Measurements from ENCODE around the gene RTL10. TPM values are rescaled to one million over a fixed set of nuclear protein-coding genes. Genes with fewer than 3 reads are reported as not detected.

Gene RTL10
- total RNA-seq, 1 experiment from 2014 or later = 21.5 TPM

DNA sequence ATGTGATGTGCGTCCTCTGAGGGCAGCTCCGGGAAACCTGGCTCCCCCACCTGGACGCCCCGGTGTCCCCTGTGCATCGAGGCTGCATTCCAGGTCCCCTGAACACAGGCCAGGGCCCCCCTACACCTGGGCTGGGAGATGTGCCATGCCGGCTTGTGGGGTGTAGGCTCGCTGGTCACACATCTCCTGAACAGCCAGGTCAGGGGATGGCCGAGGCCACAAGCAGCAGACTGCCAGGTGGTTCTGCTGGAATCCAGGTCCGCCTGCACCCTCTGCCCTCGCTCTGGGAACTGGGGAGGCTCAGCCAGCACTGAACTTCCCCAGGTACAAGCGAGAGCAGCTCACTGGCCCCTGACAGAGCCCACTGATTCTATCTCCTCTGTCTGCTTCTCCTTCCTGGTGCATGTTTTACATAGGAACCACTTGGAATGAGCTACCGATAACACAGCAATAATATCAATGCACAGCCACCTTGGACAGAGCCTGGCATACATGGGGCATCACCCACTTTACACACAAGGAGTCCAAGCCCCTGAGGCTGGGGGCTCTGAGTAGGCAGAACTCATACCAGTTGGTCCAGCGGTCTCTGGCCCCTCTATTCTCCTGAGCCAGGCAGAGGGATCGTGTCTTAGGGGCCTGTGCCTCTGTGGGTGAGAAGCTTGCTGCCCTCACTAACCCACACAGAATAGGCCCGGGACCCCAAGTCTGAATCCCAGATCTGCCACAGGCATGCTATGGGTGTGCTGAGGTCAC is 47.3 kb downstream of the RTL10 start (continued):
- no peak for TF ChIP-seq RORB (CRISPR knock-in tag; IDR thresholded peaks at IDR 0.05)
- TF ChIP-seq, protein P1, sequence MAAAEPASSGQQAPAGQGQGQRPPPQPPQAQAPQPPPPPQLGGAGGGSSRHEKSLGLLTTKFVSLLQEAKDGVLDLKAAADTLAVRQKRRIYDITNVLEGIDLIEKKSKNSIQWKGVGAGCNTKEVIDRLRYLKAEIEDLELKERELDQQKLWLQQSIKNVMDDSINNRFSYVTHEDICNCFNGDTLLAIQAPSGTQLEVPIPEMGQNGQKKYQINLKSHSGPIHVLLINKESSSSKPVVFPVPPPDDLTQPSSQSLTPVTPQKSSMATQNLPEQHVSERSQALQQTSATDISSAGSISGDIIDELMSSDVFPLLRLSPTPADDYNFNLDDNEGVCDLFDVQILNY (CRISPR knock-in tag; IDR thresholded peaks at IDR 0.05) = no peak

DNA sequence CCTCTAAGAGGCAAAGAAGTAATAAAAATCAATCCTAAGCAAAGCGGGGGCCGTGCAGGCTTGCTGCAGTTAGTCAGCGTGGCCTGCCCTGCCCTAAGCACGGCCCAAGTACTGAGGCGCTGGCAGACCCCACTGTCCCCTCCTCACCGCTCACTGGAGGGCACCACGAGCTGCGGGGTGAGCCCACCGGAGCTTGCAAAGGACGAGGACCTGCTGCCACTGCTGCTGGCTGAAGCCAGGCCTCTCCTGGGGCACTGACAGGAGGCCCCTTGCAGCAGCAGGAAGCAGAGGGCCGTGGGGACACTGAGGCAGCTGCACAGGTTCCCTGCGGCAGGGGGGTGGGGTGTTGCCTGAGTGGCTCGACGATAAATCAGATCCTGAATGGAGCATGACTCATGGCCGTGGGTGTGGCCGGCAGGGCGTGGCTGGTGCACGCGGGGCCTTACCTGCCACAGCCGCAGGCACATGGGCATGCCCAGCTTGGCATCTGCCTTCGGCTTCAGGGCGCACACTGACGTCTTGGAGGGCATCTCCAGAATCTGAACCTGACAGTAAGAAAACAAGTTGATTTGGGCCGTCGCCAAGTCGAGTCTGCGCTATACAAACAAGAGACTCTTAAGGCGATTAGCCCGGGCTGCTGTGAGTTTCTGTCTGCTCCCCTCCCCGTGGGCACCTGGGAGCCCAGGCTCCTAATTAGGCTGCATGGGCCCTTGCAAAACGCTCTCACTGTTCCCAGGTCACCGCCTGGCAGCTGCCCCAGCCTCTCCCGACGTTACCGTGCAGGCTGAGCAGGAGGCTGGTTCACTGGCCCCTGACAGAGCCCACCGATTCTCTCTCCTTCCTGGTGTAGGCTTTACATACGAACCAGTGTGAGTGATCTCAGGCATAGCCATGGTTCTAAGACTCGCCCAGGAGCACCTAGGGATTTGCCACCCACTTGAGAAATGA is 48.2 kb downstream of the RTL10 start:
- no peaks in the 10 kb centered on the region for H3K9me3 Mint-ChIP-seq
- TF ChIP-seq, protein P2, sequence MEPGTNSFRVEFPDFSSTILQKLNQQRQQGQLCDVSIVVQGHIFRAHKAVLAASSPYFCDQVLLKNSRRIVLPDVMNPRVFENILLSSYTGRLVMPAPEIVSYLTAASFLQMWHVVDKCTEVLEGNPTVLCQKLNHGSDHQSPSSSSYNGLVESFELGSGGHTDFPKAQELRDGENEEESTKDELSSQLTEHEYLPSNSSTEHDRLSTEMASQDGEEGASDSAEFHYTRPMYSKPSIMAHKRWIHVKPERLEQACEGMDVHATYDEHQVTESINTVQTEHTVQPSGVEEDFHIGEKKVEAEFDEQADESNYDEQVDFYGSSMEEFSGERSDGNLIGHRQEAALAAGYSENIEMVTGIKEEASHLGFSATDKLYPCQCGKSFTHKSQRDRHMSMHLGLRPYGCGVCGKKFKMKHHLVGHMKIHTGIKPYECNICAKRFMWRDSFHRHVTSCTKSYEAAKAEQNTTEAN (CRISPR knock-in tag; IDR thresholded peaks at IDR 0.05) = no peak
- TF ChIP-seq NR3C1 (CRISPR knock-in tag; conservative IDR thresholded peaks at IDR 0.05; ENCODE audit: low read depth) (no peak), NR1H2 (CRISPR knock-in tag; IDR thresholded peaks at IDR 0.05) (no peak), CREB1 (CRISPR knock-in tag; IDR thresholded peaks at IDR 0.05) (no peak), ESRRA (CRISPR knock-in tag; IDR thresholded peaks at IDR 0.05; ENCODE audit: borderline replicate concordance) (no peak), FOXJ3 (CRISPR knock-in tag; IDR thresholded peaks at IDR 0.05; ENCODE audit: borderline replicate concordance) (no peak), SMAD3 (CRISPR knock-in tag; IDR thresholded peaks at IDR 0.05; ENCODE audit: borderline replicate concordance) (no peak), SMAD4 (CRISPR knock-in tag; IDR thresholded peaks at IDR 0.05) (no peak), MXD4 (CRISPR knock-in tag; IDR thresholded peaks at IDR 0.05; ENCODE audit: borderline replicate concordance) (no peak), GRHL2 (CRISPR knock-in tag; IDR thresholded peaks at IDR 0.05; ENCODE audit: insufficient replicate concordance, severe bottlenecking) (no peak), NFATC4 (CRISPR knock-in tag; IDR thresholded peaks at IDR 0.05) (no peak), ZNF138 (CRISPR knock-in tag; conservative IDR thresholded peaks at IDR 0.05) (no peak), OVOL2 (CRISPR knock-in tag; IDR thresholded peaks at IDR 0.05; ENCODE audit: borderline replicate concordance) (no peak)
- TF ChIP-seq, protein P3, sequence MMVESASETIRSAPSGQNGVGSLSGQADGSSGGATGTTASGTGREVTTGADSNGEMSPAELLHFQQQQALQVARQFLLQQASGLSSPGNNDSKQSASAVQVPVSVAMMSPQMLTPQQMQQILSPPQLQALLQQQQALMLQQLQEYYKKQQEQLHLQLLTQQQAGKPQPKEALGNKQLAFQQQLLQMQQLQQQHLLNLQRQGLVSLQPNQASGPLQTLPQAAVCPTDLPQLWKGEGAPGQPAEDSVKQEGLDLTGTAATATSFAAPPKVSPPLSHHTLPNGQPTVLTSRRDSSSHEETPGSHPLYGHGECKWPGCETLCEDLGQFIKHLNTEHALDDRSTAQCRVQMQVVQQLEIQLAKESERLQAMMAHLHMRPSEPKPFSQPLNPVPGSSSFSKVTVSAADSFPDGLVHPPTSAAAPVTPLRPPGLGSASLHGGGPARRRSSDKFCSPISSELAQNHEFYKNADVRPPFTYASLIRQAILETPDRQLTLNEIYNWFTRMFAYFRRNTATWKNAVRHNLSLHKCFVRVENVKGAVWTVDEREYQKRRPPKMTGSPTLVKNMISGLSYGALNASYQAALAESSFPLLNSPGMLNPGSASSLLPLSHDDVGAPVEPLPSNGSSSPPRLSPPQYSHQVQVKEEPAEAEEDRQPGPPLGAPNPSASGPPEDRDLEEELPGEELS (CRISPR knock-in tag; IDR thresholded peaks at IDR 0.05) = no peak
- TF ChIP-seq, protein P4, sequence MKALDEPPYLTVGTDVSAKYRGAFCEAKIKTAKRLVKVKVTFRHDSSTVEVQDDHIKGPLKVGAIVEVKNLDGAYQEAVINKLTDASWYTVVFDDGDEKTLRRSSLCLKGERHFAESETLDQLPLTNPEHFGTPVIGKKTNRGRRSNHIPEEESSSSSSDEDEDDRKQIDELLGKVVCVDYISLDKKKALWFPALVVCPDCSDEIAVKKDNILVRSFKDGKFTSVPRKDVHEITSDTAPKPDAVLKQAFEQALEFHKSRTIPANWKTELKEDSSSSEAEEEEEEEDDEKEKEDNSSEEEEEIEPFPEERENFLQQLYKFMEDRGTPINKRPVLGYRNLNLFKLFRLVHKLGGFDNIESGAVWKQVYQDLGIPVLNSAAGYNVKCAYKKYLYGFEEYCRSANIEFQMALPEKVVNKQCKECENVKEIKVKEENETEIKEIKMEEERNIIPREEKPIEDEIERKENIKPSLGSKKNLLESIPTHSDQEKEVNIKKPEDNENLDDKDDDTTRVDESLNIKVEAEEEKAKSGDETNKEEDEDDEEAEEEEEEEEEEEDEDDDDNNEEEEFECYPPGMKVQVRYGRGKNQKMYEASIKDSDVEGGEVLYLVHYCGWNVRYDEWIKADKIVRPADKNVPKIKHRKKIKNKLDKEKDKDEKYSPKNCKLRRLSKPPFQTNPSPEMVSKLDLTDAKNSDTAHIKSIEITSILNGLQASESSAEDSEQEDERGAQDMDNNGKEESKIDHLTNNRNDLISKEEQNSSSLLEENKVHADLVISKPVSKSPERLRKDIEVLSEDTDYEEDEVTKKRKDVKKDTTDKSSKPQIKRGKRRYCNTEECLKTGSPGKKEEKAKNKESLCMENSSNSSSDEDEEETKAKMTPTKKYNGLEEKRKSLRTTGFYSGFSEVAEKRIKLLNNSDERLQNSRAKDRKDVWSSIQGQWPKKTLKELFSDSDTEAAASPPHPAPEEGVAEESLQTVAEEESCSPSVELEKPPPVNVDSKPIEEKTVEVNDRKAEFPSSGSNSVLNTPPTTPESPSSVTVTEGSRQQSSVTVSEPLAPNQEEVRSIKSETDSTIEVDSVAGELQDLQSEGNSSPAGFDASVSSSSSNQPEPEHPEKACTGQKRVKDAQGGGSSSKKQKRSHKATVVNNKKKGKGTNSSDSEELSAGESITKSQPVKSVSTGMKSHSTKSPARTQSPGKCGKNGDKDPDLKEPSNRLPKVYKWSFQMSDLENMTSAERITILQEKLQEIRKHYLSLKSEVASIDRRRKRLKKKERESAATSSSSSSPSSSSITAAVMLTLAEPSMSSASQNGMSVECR (CRISPR knock-in tag; IDR thresholded peaks at IDR 0.05; ENCODE audit: borderline replicate concordance) = no peak
- TF ChIP-seq, protein P5, sequence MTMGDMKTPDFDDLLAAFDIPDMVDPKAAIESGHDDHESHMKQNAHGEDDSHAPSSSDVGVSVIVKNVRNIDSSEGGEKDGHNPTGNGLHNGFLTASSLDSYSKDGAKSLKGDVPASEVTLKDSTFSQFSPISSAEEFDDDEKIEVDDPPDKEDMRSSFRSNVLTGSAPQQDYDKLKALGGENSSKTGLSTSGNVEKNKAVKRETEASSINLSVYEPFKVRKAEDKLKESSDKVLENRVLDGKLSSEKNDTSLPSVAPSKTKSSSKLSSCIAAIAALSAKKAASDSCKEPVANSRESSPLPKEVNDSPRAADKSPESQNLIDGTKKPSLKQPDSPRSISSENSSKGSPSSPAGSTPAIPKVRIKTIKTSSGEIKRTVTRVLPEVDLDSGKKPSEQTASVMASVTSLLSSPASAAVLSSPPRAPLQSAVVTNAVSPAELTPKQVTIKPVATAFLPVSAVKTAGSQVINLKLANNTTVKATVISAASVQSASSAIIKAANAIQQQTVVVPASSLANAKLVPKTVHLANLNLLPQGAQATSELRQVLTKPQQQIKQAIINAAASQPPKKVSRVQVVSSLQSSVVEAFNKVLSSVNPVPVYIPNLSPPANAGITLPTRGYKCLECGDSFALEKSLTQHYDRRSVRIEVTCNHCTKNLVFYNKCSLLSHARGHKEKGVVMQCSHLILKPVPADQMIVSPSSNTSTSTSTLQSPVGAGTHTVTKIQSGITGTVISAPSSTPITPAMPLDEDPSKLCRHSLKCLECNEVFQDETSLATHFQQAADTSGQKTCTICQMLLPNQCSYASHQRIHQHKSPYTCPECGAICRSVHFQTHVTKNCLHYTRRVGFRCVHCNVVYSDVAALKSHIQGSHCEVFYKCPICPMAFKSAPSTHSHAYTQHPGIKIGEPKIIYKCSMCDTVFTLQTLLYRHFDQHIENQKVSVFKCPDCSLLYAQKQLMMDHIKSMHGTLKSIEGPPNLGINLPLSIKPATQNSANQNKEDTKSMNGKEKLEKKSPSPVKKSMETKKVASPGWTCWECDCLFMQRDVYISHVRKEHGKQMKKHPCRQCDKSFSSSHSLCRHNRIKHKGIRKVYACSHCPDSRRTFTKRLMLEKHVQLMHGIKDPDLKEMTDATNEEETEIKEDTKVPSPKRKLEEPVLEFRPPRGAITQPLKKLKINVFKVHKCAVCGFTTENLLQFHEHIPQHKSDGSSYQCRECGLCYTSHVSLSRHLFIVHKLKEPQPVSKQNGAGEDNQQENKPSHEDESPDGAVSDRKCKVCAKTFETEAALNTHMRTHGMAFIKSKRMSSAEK (CRISPR knock-in tag; IDR thresholded peaks at IDR 0.05; ENCODE audit: borderline replicate concordance) = no peak
- TF ChIP-seq, protein P6, sequence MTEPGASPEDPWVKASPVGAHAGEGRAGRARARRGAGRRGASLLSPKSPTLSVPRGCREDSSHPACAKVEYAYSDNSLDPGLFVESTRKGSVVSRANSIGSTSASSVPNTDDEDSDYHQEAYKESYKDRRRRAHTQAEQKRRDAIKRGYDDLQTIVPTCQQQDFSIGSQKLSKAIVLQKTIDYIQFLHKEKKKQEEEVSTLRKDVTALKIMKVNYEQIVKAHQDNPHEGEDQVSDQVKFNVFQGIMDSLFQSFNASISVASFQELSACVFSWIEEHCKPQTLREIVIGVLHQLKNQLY (CRISPR knock-in tag; IDR thresholded peaks at IDR 0.05) = no peak
- DNase-seq (ENCODE audit: low spot score) (peak; percentile 7), ATAC-seq (no peak)
- peak overlapping the region; percentile 32; the same call in 1 of the 2 replicates for H3K27ac Mint-ChIP-seq
- CTCF ChIA-PET = interaction anchor here (1.0 kb wide), 1 partner anchor 147 kb away, joined by 3 read pairs; no protein-coding TSS in a partner anchor
- H3K36me3 Mint-ChIP-seq = no peaks in the 10 kb centered on the region
- H3K4me3 Mint-ChIP-seq = no peak overlapping the region
- POLR2A ChIA-PET = no interaction called here
- no peaks in the 10 kb centered on the region for H3K4me1 Mint-ChIP-seq
- no peaks in the 10 kb centered on the region for H3K27me3 Mint-ChIP-seq (ENCODE audit: low read depth)
